ENCODE data around the gene CHRM1.

CHRM1 gene

DNA sequence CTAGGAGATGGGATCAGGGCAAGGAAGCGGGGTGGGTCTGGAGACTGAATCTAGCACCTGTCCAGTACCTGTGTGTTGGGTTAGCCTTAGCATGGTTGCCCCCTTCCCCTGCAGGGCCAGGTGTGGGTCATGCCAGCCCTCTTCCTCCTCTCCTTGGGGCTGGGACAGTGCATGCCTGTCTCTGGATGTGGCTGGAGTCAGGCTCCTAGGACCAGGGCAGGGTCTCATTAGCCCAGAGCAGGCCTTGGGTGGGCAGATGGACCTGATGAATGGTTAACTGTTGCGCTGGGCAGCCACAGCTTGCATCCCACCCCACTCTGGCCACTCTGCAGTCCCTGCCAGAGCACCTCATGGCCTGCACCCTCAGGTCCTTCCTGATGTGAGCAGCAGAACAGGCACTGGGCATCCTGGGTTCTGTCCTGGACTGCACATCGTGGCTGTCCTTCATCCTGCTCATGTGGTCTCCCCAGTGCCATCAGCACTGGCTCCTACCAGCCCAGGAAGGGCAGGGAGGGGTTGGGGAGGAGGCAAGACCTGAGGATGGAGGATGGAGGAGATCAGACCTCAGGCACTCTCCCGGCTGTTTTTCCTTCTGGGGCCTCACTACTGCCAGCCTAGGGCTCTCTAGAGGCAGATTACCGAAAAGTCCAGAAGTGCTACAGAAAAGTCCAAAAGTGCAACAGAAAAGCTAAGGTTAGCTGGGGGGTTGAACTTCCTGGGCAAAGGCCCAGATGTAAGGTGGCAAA is 12.8 kb upstream of the CHRM1 start:
- CTCF ChIA-PET = no interaction called here
- POLR2A ChIA-PET = interaction anchor here (0.6 kb wide), 1 partner anchor 21 kb away, joined by 3 read pairs; no protein-coding TSS in a partner anchor
- DNase-seq (ENCODE audit: extremely low spot score) = no peak
- TF ChIP-seq, protein P1, sequence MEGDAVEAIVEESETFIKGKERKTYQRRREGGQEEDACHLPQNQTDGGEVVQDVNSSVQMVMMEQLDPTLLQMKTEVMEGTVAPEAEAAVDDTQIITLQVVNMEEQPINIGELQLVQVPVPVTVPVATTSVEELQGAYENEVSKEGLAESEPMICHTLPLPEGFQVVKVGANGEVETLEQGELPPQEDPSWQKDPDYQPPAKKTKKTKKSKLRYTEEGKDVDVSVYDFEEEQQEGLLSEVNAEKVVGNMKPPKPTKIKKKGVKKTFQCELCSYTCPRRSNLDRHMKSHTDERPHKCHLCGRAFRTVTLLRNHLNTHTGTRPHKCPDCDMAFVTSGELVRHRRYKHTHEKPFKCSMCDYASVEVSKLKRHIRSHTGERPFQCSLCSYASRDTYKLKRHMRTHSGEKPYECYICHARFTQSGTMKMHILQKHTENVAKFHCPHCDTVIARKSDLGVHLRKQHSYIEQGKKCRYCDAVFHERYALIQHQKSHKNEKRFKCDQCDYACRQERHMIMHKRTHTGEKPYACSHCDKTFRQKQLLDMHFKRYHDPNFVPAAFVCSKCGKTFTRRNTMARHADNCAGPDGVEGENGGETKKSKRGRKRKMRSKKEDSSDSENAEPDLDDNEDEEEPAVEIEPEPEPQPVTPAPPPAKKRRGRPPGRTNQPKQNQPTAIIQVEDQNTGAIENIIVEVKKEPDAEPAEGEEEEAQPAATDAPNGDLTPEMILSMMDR (IDR thresholded peaks at IDR 0.05; ENCODE audit: control extremely low read depth, extremely low read depth, low read depth, missing control alignments) = no peak

DNA sequence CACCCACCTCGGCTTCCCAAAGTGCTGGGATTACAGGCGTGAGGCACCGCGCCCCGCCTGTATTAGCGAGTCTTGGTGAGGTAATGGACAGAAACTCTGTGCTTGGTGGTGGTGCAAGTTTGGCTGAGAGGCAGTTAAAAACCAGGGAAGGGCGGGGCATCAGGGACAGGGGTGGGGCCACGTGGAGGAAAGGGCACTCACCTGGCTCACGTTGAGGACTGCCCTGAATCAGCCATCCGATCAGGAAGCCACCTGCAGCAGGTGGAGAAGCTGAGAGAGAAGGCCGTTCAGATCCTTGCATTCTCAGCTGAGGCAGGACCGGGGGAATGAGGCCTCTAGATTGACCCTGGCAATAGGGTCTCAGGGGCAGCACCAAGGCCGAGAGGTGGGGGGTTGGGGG is 12.1 kb upstream of the CHRM1 start:
- TF ChIP-seq, protein P1 (IDR thresholded peaks at IDR 0.05; ENCODE audit: control extremely low read depth, extremely low read depth, low read depth, missing control alignments) = no peak
- POLR2A ChIA-PET = interaction anchor here (0.6 kb wide), 1 partner anchor 20 kb away, joined by 3 read pairs; no protein-coding TSS in a partner anchor
- CTCF ChIA-PET = no interaction called here
- DNase-seq (ENCODE audit: extremely low spot score) = no peak

DNA sequence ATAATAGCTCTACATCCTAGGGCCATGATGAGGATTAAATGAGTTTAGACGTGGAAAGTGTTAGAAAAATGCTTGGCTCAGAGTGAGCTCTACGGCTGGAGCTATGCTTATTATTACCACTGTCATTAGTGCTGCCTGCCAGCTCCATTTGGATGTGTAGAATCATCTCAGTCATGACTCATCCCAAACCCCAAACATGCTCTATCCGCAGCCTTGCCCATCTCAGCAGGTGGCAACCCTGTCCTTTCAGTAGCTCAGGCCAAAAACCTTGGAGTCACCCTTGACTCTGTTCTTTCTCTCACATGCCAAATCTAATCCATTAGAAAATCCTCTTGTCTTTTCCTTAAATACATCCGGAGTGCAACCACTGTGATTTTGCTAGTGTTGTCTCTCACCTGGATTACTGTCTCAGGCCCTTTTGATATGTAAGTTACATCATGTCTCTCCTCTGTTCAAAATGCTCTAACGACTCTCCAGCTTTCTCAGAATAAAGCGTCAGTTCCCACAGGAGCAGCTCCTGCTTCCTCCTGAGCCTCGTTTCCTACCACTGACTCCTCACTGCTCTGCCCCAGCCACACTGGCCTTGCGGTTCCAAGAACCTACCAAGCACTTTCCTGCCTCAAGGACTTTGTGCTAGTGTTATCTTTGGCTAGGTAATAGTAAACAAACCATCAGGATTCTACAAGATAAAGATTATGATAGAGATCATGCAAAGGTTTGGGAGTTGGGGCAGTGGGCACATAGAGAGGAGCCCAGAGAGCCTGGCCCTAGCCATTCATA is 10.5 kb upstream of the CHRM1 start:
- TF ChIP-seq, protein P1 (IDR thresholded peaks at IDR 0.05; ENCODE audit: control extremely low read depth, extremely low read depth, low read depth, missing control alignments) = no peak
- ChIA-PET POLR2A (no interaction called here), CTCF (interaction anchor here (6.4 kb wide), 1 partner anchor 25 kb away, joined by 33 read pairs; no protein-coding TSS in a partner anchor)
- no peak for DNase-seq (ENCODE audit: extremely low spot score)

DNA sequence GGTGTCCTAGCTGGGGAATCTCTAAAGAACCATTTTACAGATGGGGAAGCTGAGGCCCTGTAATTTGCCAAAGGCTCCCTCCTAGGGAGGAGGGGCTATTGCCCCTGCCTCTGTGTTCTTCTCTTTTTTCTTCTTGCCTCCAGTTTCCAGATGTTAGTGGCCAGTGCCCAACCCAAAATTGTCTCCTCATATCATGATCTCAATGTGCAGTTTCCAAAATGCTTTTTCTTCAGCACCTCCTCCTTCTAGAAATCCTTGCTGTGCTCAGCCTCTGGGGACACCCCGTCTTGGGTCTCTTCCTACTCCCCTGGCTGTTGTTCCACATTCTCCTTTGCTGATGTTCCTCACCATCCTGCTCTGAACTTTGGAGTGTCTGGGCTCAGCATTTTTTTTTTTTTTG is 9.5 kb upstream of the CHRM1 start:
- TF ChIP-seq, protein P1 (IDR thresholded peaks at IDR 0.05; ENCODE audit: control extremely low read depth, extremely low read depth, low read depth, missing control alignments) = no peak
- no peak for DNase-seq (ENCODE audit: extremely low spot score)
- ChIA-PET POLR2A (no interaction called here), CTCF (interaction anchor here (6.4 kb wide), 1 partner anchor 24 kb away, joined by 33 read pairs; no protein-coding TSS in a partner anchor)

DNA sequence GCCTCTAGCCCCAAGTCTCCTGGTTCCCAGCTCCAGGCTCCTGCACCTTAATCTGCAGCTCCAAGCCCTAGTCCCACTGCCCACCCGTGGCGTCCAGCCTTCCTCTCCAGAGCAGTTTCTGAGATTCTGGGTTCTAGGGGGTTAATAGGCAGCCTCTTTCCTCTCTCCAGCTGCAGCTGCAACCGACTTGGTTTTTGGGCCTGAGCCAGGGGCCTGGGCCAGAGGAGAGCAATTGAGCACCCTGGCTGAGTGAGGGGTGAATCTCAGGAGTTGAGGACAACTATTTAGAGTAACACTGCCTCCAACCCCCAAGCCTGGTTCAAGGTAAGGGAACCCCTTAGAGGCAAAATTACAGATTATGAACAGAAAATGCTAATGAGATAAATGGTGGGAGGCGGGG is 9.0 kb upstream of the CHRM1 start:
- ChIA-PET POLR2A (no interaction called here), CTCF (interaction anchor here (6.4 kb wide), 1 partner anchor 24 kb away, joined by 33 read pairs; no protein-coding TSS in a partner anchor)
- TF ChIP-seq, protein P1 (IDR thresholded peaks at IDR 0.05; ENCODE audit: control extremely low read depth, extremely low read depth, low read depth, missing control alignments) = no peak
- no peak for DNase-seq (ENCODE audit: extremely low spot score)

DNA sequence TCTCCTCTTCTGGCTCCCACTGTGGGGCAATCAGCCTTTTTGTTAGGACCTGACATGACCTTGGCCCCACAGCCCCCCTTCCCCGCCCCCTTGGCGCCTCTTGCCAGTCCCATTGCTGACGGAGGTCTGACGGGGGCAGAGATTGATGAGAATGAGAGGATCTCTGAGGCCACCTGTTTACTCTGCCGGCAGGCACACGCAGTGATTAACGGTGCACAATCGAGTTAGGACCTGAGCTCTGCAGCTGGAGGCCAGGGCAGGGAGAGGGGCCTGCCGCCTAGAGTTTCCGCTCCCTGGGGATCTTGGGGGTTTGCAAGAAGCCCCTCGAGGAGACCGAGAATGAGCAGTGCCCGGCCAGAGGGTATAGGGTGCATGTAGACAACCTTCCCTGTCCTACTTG is 6.8 kb upstream of the CHRM1 start:
- CTCF ChIA-PET = interaction anchor here (6.4 kb wide), 1 partner anchor 22 kb away, joined by 33 read pairs; no protein-coding TSS in a partner anchor
- POLR2A ChIA-PET = no interaction called here
- no peak for DNase-seq (ENCODE audit: extremely low spot score)
- TF ChIP-seq, protein P1 (IDR thresholded peaks at IDR 0.05; ENCODE audit: control extremely low read depth, extremely low read depth, low read depth, missing control alignments) = no peak

All from GM10248 (cell line).